Fibroblast of mammary gland (primary cell): ENCODE measurements around the gene ACSF2.
A peak's percentile ranks its signal among the peaks of the same experiment; 100 is the strongest.
"Not testable (repeated sequence)": the region's sequence is repeated elsewhere in the genome, so short reads cannot be mapped to it uniquely, and the experiment has no call there.

Experiments
- DNase-seq: peaks from one replicate; pipeline ENCODE4 v3.0.0-alpha.2; 2010; ENCODE audit warnings: low read depth
- H3K4me3 ChIP-seq: 2 replicates; pipeline ENCODE4 v1.5.1; 2011; ENCODE audit warnings: low read depth, mild to moderate bottlenecking, low read length, moderate library complexity; ENCODE audit not compliant: control insufficient read depth
- TF ChIP-seq, protein P1 (sequence below): conservative IDR thresholded peaks from 2 replicates; pipeline ENCODE4 v1.5.1; 2011; ENCODE audit warnings: low read depth, low read length, inconsistent platforms; ENCODE audit not compliant: control insufficient read depth, insufficient read depth

ACSF2 gene

DNA sequence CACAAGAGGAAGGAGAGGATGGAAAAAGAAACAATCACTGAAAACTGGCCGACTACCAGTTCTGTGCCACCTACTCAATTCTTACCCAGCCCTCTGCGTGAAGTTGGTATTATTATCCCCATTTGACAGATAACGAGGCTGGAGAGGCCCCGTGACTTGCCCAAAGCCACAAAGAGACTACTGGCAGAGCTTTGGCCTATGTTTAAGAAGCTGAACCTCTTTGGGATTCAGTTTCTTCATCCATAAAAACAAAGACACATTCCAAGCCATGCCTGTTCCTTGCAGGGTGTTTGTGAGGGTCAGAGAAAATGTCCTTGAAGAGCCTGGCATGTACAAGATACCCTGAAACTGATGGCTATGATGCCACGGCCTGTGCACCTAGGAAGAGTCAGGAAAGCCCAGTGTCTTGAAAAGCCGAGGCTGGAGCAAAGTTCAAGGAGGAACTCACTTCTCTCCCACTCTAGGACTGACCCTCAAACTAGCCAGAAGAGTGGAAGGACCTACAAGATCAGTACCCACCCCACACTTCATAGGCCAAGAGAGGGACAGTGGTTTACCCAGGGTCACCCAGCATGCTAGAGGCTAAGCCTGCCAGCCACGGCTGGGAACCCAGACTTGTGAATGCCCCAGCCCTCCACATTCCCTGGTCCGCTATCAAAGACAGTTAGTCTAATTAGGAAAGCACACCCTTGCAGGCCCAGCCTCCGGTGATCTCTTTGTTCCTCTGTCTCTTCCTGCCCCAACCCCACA lies 1.6 kb upstream of the ACSF2 start:
- no peak for DNase-seq
- H3K4me3 ChIP-seq, result no peak overlapping the region
- TF ChIP-seq, protein P1, sequence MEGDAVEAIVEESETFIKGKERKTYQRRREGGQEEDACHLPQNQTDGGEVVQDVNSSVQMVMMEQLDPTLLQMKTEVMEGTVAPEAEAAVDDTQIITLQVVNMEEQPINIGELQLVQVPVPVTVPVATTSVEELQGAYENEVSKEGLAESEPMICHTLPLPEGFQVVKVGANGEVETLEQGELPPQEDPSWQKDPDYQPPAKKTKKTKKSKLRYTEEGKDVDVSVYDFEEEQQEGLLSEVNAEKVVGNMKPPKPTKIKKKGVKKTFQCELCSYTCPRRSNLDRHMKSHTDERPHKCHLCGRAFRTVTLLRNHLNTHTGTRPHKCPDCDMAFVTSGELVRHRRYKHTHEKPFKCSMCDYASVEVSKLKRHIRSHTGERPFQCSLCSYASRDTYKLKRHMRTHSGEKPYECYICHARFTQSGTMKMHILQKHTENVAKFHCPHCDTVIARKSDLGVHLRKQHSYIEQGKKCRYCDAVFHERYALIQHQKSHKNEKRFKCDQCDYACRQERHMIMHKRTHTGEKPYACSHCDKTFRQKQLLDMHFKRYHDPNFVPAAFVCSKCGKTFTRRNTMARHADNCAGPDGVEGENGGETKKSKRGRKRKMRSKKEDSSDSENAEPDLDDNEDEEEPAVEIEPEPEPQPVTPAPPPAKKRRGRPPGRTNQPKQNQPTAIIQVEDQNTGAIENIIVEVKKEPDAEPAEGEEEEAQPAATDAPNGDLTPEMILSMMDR, result no peak

DNA sequence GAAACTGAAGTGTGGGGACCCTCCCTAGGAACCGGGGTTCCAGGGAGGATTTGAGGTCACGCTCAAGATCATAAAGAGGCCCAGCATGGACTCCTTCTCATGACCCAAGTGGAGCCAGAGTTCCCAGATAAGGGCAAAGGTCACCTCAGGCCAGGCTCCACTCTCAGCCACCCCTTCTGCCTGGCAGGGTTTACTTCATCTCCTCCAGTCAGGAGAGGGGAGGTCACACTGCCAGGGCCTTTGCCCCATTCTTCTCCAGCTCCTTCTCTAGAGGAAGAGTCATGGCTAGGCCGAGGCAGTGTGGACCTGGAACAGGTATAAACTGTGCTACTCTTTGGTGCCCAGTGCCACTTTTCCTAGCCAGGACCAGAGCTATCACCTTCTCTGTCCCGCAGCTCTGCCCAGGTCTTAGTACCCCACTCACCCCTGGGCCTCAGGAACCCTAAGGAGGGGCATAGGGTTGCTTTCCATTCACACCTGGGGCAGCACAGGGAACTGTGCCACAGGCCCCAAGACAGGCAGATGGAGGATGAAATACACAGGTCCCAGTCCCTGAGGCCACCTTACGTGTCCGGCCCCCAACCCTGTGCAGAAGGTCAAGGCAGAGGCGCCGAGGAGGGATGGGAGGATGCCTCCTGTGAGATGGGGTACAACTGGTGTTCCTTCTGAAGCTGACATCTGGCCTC lies 879 bp upstream of the ACSF2 start:
- no peak for DNase-seq
- TF ChIP-seq, protein P1, result no peak
- peak overlapping the region; percentile 55 for H3K4me3 ChIP-seq

DNA sequence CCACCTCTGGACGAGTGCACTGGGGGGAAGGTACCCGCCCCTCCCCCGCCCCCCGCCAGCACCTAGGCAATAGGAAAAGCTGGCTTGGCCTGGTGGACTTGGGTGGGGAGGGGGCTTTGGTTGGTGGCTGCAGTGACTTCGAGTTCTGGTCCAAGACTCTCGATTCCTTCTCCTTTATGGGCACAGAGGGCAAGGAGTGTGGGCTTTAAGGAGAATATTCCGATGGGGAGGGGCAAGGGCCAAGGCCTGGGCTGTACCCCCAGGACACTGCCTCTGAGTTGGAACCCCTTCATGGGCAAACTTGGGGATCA lies 409 bp downstream of the ACSF2 start:
- TF ChIP-seq, protein P1, result no peak
- DNase-seq, result no peak

DNA sequence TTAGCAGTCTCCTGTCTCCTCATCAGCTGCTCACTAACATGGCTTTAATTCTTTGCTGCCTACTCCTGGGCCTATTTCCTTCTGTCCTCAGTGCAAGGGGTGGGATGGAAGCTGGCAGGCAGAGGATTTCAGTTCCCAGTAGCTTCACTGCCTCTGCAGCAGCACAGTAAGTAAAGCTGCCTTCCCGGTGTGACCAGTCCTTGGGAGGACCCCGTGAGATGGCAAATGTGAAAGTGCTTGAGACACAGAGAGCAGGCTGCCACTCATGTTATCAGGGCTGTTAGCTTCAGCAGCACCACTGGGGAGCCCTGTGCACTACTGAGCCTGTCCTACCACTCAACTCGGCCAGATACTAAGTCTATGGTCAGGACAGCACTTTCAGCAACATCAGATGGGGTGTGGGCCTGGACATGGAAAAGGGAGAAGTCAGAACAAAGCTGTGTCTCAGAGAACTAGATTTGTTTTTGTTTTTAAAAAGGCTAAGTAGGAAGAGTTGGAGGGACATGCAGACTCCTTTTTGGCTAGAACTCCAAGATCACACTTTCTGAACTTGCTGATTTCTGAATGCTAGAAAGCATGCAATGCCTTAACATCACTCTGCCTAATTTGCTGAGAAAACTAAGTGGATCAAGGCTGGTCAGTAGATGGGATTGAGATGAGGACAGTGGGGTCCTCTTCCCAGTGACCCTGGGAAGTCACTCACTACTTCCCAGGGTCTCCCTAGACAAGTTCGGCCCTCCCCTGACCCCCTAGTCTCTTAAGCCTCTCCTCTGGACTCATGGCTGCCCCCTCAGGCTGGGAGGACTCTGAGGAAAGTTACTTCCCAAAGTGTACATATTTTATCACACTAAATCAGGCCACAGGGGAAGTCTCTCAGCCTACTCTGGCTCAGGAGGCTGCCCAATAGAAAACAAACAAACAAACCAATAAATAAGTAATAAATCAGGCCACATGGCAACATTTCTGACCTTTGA lies 1.1 kb downstream of the ACSF2 start:
- DNase-seq, result peak; percentile 14
- peak overlapping the region; percentile 68 for H3K4me3 ChIP-seq
- TF ChIP-seq, protein P1, result peak; percentile 8

More for the DNA sequence above, 409 bp downstream of the ACSF2 start:
- H3K4me3 ChIP-seq, result peak overlapping the region; percentile 68

DNA sequence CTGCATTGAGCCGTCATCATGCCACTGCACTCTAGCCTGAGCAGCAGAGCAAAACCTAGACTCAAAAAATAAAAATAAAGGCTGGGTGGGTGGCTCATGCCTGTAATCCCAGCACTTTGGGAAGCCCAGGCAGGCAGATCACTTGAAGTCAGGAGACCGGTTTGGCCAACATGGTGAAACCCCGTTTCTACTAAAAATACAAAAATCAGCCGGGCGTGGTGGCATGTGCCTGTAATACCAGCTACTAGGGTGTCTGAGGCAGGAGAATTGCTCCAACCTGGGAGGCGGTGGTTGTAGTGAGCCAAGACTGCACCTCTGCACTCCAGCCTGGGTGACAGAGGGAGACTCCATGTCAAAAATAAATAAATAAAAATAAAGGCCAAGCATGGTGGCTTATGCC lies 2.1 kb downstream of the ACSF2 start:
- not testable (repeated sequence) for H3K4me3 ChIP-seq, DNase-seq

DNA sequence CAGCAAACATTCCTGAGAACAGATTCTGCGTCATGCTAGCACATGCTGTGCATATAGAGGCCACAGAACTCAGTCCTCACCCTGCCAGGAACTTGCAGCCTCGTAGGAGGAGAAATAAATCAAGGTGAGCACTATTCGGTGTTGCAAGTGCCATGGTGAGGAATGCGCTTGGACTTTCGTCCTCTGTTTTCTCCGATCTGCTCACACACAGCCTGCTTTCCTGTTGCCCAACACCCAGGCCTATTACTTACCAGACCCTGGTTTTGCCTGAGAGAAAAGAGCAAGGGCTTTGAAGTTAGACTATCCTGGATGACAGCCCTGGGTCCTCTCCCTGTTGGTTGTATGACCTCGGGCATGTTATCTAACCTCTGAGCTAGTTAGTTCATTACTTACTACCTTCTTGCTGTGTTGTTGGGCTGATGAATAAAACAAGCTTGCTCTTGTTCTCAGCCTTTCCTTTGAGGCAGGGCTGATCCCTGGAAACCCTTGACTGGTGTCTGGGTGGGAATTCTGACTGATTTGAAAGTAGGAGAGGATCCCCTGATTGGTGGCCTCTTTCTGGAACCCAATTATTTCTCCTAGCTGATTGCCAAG lies 2.9 kb downstream of the ACSF2 start:
- no peak overlapping the region for H3K4me3 ChIP-seq
- TF ChIP-seq, protein P1, result no peak
- no peak for DNase-seq

DNA sequence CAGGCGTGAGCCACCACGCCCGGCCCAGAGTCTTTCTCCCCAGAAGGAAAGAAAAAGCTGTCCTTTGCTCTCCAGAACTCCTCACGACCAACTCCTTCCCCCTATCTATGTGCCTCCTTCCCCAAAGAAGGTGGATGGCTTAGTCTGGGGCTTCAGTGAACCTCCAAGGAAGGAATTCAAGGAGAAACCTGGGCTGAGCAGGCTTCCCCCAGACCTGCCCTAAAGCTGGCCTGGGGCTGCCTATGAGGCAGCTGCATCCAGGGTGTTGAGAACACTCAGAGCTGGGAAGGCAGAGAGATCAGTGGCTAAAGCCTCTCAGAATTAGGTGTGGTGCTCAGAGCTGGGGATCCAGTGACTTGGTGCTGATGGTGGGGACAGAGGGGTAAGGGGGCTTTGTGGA lies 3.8 kb downstream of the ACSF2 start:
- DNase-seq, result no peak
- H3K4me3 ChIP-seq, result no peak overlapping the region
- TF ChIP-seq, protein P1, result no peak
